Stimulated activated naive B cell treated with anti-CD40 and anti-IgM and Interleukin-4, amounts not matched to agents 10 μg/mL and 1 μg/mL and 100 μg/mL, for 72 hours (primary cell): ENCODE results near the gene WFS1.

Experiments used
- ATAC-seq, 2 donors: fragments of 150-1000 bp; cut with Tn5 transposase; replicated peaks; 2 replicates each; pipeline ENCODE4 v1.10.0; 2021; ENCODE audit warnings: moderate library complexity in 1 of 2
- DNase-seq: peaks from one replicate; pipeline ENCODE4 v3.0.0; 2021
- H3K27ac Mint-ChIP-seq: one replicate; pipeline ENCODE4 v1.8.0; 2022; ENCODE audit warnings: mild to moderate bottlenecking, mixed read lengths
- H3K27me3 Mint-ChIP-seq, 2 donors: one replicate each; pipeline ENCODE4 v1.8.0; 2022; ENCODE audit warnings: mixed read lengths in 2 of 2
- H3K36me3 Mint-ChIP-seq, 2 donors: one replicate each; pipeline ENCODE4 v1.8.0; 2022; ENCODE audit warnings: mixed read lengths in 2 of 2, mild to moderate bottlenecking in 1 of 2
- H3K4me1 Mint-ChIP-seq, 2 donors: one replicate each; pipeline ENCODE4 v1.8.0; 2022; ENCODE audit warnings: mixed read lengths in 2 of 2, mild to moderate bottlenecking in 1 of 2
- H3K4me3 Mint-ChIP-seq, 2 donors: one replicate each; pipeline ENCODE4 v1.8.0; 2022; ENCODE audit warnings: mild to moderate bottlenecking in 2 of 2, mixed read lengths in 2 of 2, moderate library complexity in 1 of 2
- H3K9me3 Mint-ChIP-seq, 2 donors: one replicate each; pipeline ENCODE4 v1.8.0; 2022; ENCODE audit warnings: mixed read lengths in 2 of 2, mild to moderate bottlenecking in 1 of 2

Gene WFS1

DNA sequence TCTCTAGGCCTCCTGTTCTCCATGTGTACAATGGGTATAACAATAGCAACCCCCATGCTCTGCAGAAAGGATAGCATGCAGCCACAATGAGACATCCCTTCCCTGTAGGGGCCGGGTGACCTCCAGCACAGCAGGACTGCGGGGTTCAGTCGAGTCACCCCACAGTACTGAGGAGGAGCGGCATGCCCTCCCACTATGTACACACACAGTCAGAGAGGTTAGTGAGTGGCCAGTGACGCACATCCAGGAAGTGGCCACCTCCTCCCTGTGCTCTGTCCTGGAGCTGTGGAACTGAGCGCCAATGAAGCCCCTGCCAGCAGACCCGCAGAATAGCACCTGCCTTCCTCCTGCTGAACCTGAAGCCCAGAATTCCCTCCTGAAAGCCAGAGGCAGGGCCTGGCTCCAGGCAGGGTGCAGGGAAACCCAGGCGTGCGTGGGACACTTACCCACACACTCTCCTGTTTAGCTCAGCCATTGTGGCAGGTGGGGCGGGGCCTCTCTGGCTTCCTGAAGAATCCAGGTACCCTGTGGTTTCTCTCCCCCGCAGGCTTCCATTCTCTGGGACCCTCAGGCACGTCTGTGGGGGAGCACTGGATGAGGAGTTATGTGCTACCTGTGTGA, 50.0 kb downstream of the WFS1 start:
- Mint-ChIP-seq H3K9me3 (no peaks in the 10 kb centered on the region), H3K36me3 (peaks cover 0 to 2% of the 10 kb centered on the region in 2 donors), H3K4me1 (peaks cover 1 to 8% of the 10 kb centered on the region in 2 donors), H3K27ac (no peak overlapping the region), H3K27me3 (peaks cover 49 to 67% of the 10 kb centered on the region in 2 donors), H3K4me3 (no peak overlapping the region)
- ATAC-seq = no peak
- no peak for DNase-seq

DNA sequence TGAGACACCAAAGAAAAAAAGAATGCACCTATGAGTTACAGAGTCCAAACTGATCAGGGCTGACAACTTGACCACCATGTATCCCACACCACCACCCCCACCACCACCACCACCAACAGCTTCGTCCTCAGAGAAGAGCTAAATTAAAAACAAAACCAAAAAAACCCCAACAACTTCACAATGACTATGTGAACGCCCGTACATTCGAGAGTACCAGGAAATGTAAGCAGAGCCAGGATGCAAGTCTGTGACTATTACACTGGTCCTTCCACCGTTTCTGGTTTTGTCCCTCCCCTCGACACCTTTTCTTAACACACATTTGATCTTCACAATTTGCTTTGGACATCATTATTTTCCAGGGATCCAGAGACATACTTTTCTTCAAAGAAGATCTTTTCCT, 51.0 kb downstream of the WFS1 start:
- Mint-ChIP-seq H3K36me3 (peaks cover 0 to 2% of the 10 kb centered on the region in 2 donors), H3K27ac (no peak overlapping the region)

DNA sequence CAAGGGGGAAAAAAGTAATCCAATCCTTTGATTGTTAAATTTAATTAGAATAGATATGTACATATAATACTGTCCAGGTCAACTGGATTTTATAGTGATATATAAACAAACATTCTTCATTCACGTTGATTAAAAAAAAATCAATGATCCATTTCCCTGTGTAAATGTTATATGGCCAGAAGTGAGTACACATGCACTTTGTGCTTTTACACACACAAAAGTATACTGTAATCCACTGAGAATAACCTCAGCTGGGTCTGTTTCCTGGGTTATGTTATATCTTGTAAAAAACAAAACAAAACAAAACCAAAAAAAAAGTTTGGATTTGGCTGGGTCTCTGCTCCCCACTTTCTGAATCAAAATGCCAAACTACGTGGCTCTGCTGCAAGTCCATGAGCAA, 51.7 kb downstream of the WFS1 start:
- ATAC-seq = no peak
- no peak overlapping the region for H3K27ac Mint-ChIP-seq

More for the DNA sequence above, 51.0 kb downstream of the WFS1 start:
- DNase-seq (no peak), ATAC-seq (no peak)
- peaks cover 52 to 77% of the 10 kb centered on the region in 2 donors for H3K27me3 Mint-ChIP-seq
- H3K9me3 Mint-ChIP-seq = no peaks in the 10 kb centered on the region
- no peak overlapping the region for H3K4me3 Mint-ChIP-seq
- peaks cover 4 to 10% of the 10 kb centered on the region in 2 donors for H3K4me1 Mint-ChIP-seq

DNA sequence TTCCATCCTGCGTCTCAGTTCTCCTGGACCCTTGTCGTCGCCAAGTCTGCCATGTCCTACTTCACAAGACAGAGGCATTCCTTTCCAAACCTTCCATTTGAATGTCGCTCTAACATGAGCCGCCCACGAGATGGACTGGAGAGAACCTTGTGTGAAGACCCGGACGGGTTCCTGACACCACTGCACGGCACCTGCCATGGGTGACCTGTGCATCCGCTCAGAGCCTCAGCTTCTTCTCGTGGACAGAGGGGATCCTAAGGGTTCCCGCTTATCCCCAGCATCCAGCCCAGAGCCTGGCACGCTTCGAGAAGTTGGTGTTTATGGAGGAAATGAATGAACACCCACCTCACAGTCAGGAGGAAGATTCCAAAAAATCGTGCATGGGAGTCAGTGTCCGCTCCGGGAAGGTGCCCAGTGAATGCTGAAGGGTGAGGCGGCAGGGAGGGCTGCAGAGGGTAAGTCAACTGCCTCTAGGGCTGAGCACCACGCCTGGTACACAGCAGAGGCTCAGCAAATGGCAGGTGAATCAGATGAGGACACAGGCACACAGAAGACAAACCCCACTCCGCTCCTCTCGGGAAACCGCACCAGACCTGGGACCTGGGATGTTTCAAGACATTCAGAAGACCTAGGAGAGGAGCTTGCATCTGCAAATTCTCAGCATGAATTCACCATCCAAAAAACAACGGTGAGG, 52.6 kb downstream of the WFS1 start:
- H3K36me3 Mint-ChIP-seq = peaks cover 0 to 2% of the 10 kb centered on the region in 2 donors
- DNase-seq (no peak), ATAC-seq (no peak)
- H3K9me3 Mint-ChIP-seq = peaks cover 0 to 2% of the 10 kb centered on the region in 2 donors
- peaks cover 66 to 87% of the 10 kb centered on the region in 2 donors for H3K27me3 Mint-ChIP-seq
- H3K4me1 Mint-ChIP-seq = peaks cover 4 to 10% of the 10 kb centered on the region in 2 donors
- no peak overlapping the region for H3K27ac Mint-ChIP-seq
- no peak overlapping the region for H3K4me3 Mint-ChIP-seq

More for the DNA sequence above, 51.7 kb downstream of the WFS1 start:
- no peak for DNase-seq
- peaks cover 4 to 10% of the 10 kb centered on the region in 2 donors for H3K4me1 Mint-ChIP-seq
- H3K4me3 Mint-ChIP-seq = no peak overlapping the region
- peaks cover 0 to 2% of the 10 kb centered on the region in 2 donors for H3K9me3 Mint-ChIP-seq
- H3K27me3 Mint-ChIP-seq = peaks cover 58 to 82% of the 10 kb centered on the region in 2 donors
- peaks cover 0 to 2% of the 10 kb centered on the region in 2 donors for H3K36me3 Mint-ChIP-seq

DNA sequence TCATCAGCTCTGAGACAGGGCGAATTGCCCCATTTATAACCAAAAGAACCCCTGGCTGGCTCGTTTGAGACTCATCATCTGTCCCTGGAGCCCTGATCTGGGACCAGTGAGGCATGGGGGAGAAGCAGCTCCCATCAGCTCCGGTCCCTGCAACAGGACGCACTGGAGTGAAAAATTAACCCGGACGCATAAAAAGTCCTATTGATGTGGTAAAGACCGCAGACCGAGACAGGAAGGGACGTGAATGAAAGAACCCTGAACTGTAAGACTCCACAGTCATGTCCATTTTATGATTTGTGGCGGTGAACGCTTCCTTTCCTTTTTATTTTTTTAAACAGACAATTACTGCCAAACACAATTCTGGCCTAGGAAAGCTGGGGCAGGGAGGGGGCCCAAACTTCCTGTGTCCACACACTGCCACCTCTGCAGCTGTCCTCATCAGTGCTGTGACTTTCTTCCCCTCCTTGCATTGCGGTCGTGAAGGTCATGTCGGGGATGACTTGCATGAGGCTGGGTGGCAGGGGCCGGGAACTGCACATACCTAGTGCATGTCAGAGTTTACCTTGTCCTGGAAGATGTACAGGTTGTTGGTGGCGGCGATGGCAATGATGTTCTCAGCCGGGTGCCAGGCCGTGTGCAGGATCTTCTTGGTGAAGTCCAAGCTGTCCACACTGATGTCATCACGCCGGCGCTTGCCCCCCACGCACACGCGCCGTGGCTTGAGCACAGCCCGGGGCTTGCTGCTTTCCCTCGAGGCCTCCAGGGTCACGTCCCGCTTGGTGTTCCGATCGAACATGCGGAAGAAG, 53.3 kb downstream of the WFS1 start:
- no peak for DNase-seq
- Mint-ChIP-seq H3K4me3 (no peak overlapping the region), H3K36me3 (peaks cover 0 to 2% of the 10 kb centered on the region in 2 donors), H3K27me3 (peaks cover 64 to 85% of the 10 kb centered on the region in 2 donors), H3K4me1 (peaks cover 5 to 10% of the 10 kb centered on the region in 2 donors), H3K27ac (no peak overlapping the region), H3K9me3 (peaks cover 0 to 2% of the 10 kb centered on the region in 2 donors)
- ATAC-seq = peak; percentile 18 to 20

DNA sequence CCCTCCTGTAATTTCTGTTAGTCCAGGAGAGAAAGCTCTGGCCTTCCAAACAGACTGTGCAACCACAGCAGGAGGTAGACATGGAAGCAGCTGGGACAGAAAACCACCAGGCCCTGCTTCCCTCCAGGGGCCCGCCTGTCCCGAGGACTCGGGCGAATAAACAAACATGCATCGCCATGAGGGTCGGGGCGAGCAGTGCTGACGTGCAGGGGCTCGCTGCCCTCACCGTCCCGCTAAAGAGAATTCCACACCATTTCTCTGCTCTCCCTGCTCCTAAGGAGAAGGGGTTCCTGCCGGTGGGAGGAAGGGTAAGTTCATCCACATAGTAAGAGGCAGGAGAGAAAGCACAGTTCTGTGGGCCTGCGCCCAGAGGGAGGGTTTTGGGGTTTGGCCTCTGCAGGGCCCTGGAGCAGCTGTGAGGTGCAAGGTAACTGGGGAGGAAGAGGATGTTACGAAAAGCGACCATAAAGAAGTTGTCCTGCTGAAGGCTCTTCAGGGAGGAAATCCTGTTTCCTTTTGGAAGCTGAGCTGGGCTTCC, 54.9 kb downstream of the WFS1 start:
- Mint-ChIP-seq H3K9me3 (peaks cover 0 to 2% of the 10 kb centered on the region in 2 donors), H3K36me3 (peaks cover 0 to under 1% of the 10 kb centered on the region in 2 donors), H3K27ac (no peak overlapping the region), H3K4me3 (no peak overlapping the region), H3K4me1 (peaks cover 5 to 11% of the 10 kb centered on the region in 2 donors), H3K27me3 (peaks cover 67 to 84% of the 10 kb centered on the region in 2 donors)
- ATAC-seq (no peak), DNase-seq (no peak)

DNA sequence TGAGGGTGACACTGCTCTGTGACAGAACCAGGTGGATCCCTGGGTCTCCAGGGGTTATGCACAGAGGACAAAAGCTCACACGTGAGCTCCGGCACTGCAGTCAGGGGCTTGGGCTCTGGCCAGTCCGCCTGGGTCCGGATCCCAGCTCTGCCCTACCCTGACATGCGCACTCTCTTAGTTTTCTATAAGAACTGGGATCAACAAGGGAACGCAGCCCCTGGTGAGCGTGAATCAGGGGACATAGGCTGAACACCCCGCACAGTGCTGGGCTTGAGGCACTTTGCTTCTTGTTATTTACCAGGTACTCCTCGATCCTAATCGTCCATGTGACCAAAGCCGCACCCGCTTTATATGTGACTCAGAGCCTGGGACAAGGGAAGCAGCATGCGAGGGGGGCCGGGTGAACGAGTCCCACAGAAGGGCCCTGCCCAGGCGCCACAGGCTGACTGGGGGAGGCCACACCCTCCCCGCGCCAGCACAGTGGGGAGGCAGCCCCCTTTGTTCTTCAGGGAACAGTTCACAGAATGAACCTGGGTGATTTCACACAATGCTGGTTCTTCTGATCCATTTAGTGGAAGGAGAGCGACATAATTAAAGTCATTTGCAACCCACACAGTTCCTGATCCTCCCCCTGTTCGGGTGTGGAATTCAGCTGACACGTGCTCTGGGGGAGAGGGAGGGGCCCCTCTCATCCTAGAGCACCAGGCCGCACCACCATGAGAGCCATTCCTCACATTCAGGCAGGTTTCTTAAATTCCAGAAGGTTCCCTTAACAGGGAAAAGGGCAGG, 55.5 kb downstream of the WFS1 start:
- ATAC-seq (no peak), DNase-seq (no peak)
- no peak overlapping the region for H3K4me3 Mint-ChIP-seq
- H3K4me1 Mint-ChIP-seq = peaks cover 5 to 15% of the 10 kb centered on the region in 2 donors
- peaks cover 69 to 82% of the 10 kb centered on the region in 2 donors for H3K27me3 Mint-ChIP-seq
- peaks cover 0 to 2% of the 10 kb centered on the region in 2 donors for H3K9me3 Mint-ChIP-seq
- H3K27ac Mint-ChIP-seq = no peak overlapping the region
- no peaks in the 10 kb centered on the region for H3K36me3 Mint-ChIP-seq

DNA sequence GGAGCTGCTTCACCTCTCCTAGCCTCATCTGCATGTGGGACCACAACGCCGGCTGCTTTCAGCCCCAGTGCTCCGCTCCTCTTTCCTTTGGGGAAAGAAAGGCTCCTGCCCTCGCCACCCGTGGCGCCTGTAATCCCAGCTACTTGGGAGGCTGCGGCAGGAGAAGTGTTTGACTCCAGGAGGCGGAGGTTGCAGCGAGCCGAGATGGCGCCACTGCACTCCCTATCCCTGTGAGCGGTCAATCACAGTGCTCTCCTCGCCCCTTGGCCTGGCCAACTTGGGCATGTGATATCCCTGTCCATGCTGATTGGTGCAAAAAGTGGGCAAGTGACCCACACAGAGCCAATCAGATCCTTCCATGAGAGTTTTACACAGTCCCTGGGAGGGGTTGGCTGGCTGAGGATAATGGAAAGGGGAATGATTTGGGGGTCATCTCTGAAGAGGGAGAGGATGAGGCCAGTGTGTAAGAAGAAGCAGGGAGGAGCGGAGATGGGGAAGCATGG, 56.2 kb downstream of the WFS1 start:
- peaks cover 0 to 2% of the 10 kb centered on the region in 2 donors for H3K9me3 Mint-ChIP-seq
- no peak overlapping the region for H3K4me3 Mint-ChIP-seq
- peaks cover 68 to 80% of the 10 kb centered on the region in 2 donors for H3K27me3 Mint-ChIP-seq
- ATAC-seq = no peak
- DNase-seq = no peak
- peaks cover 5 to 15% of the 10 kb centered on the region in 2 donors for H3K4me1 Mint-ChIP-seq
- H3K36me3 Mint-ChIP-seq = no peaks in the 10 kb centered on the region
- H3K27ac Mint-ChIP-seq = no peak overlapping the region

DNA sequence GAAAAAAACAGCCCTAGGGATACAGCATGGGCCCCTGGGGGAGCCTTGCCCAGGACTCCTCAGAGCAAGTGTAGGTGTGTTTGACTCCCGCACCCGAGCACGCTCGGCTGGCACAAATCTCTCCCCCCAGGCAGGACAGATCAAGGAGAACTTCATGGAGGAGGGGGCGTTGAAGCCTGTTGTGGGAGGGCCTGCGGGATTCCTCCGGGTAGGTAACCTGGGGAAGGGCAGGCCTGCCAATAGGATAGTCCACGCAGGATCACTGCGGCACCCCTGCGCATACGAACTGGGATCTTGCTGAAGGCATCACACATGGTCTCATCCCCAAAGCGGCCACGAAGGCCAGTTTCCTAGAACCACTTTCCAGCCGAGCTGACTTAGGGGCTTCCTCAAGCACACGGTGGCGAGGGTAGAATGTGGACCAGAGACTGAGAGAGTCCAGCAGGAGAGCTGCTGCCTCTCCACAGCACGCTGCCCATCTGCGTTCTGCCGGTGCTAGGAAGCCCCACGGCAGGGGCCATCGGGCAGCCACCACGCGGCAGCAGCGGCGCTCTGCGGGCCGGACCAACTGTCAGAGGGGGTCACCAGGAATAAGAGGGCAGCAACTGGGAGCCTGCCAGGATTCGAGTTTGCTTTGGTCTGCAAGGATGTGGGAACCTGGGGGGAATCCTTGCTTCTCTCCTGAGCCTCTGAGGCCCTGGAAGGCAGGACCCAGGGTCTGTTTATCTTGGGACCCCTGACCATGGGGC, 56.8 kb downstream of the WFS1 start:
- Mint-ChIP-seq H3K4me1 (peaks cover 5 to 15% of the 10 kb centered on the region in 2 donors), H3K27ac (no peak overlapping the region), H3K27me3 (peaks cover 71 to 80% of the 10 kb centered on the region in 2 donors), H3K36me3 (no peaks in the 10 kb centered on the region), H3K9me3 (peaks cover 0 to 2% of the 10 kb centered on the region in 2 donors), H3K4me3 (no peak overlapping the region)
- DNase-seq (no peak), ATAC-seq (no peak)

DNA sequence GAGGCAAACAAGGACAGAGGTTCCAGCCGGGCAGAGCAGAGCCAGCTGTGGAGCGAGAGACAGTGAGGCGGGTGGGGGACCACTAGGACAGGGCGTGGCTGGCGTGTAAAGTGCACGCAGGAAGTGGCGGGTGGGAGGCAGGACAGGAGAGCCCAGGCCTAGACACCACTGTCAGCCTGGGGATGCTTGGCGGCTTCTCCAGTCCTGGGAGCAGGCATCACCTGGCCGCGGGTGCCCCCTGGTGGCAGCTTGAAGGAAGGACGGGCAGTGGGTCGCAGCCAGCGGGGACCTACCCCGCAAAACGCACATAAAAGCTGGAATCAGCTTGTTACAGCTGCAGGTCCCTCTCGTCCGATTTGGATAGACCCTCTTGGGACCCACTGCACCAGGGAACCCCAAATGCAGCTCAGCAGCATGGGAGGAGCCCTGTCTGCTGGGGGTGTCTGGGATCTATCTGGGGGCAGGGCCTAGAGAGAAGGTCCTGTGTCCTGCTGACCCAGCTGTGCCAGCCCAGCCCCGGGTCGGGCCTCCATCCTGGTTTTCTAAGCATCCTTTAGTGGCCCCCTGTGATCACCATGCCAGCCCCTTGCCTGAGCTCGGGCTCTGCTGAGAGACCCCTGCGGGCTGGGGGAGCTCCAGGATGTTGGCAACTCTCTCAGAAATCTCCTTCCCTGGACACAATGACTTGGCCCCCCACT, 57.7 kb downstream of the WFS1 start:
- peak; percentile 60 for DNase-seq
- Mint-ChIP-seq H3K9me3 (peaks cover 0 to 3% of the 10 kb centered on the region in 2 donors), H3K4me1 (peaks cover 5 to 15% of the 10 kb centered on the region in 2 donors), H3K36me3 (no peaks in the 10 kb centered on the region), H3K27me3 (peaks cover 69 to 77% of the 10 kb centered on the region in 2 donors), H3K27ac (no peak overlapping the region), H3K4me3 (no peak overlapping the region)
- peak; percentile 81 for ATAC-seq

DNA sequence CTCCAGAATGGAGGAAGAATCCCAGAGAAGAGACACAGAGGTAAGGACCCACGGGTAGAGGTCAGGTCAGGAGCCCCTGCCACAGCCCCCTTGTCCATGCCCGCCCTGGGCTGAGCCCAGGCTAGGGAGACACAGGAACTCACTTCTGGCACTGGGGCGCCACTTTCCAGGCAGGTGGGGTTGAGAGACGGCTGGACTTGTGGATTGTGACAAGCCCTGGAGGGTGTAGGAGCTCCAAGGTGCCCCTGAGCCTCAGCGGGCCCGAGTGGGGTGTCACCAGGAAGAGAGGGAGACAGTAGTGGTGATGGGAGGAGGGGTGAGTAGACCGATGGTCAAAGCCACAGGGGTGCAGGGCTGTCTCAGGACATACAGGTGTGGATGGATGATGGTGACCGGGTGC, 58.9 kb downstream of the WFS1 start:
- H3K4me1 Mint-ChIP-seq = peaks cover 5 to 15% of the 10 kb centered on the region in 2 donors
- H3K36me3 Mint-ChIP-seq = no peaks in the 10 kb centered on the region
- ATAC-seq (no peak), DNase-seq (no peak)
- H3K27me3 Mint-ChIP-seq = peaks cover 68 to 77% of the 10 kb centered on the region in 2 donors
- no peak overlapping the region for H3K27ac Mint-ChIP-seq
- H3K9me3 Mint-ChIP-seq = peaks cover 0 to 5% of the 10 kb centered on the region in 2 donors
- H3K4me3 Mint-ChIP-seq = no peak overlapping the region
